GM21367 (cell line): ENCODE data around the gene LMCD1.

Experiments used
- ATAC-seq: cut with Tn5 transposase; IDR thresholded peaks from one replicate; pipeline ENCODE4 v1.9.1; 2021; ENCODE audit not compliant: unreplicated experiment

LMCD1 gene, protein sequence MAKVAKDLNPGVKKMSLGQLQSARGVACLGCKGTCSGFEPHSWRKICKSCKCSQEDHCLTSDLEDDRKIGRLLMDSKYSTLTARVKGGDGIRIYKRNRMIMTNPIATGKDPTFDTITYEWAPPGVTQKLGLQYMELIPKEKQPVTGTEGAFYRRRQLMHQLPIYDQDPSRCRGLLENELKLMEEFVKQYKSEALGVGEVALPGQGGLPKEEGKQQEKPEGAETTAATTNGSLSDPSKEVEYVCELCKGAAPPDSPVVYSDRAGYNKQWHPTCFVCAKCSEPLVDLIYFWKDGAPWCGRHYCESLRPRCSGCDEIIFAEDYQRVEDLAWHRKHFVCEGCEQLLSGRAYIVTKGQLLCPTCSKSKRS

DNA sequence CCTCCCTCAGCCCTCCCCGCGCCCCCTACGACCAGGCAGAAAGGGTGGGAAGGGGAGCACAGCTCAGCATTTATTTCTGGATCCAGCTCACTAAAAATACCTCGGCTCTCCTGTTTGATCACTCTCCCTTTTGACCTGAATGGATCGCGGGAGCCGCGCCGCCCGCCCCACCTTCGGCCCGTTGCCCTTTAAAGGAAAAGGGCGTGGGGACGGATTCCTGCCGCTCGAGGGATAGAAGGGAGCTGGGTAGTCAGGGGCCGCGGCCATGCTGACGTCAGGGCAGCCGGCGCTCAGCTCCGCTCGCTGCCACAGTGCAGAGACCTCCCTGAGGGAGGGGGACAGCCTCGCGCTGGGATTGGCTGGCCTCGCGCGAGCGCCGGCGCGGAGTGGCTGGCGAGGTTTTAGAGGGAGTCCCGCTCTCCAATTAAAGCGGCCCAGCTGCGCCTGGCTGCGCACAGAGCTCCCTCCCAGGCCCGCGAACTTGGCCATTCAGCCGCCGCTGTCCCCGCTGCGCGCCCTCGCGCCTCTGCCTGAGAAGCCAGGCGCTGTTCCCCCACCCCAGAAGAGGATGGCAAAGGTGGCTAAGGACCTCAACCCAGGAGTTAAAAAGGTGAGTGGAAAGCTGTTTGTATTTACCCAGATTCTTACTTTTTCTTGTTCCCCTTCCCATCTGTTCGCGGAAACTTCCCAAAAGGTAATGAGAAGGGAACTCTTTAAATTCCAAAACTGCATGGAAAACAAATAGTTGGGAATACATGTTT, at the start of gene LMCD1:
Gene LMCD1, plus strand, starts transcription at position 453 of the 761 bp plus-strand sequence. Its CDS starts 116 bp downstream, at position 569.
- peak; percentile 98 for ATAC-seq

DNA sequence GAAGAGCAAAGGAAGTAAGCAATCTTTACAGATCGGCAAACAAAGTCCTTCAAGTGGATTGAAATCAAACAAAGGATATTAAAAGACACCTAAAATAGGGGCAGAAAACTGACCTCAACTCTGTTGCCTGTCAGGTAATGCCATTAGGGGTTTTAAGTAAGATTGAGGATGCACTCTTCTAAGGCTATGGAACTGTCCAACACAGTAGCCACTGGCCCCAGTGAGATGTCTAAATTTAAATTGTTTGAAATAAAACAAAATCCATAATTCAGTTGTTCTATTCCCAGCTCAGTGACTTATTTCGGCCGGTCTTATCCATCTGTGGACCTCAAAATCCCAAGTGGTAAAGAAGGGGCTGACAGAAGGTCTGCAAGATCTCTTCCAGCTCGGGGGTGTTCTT, 49.5 kb upstream of the LMCD1 start:
- no peak for ATAC-seq

DNA sequence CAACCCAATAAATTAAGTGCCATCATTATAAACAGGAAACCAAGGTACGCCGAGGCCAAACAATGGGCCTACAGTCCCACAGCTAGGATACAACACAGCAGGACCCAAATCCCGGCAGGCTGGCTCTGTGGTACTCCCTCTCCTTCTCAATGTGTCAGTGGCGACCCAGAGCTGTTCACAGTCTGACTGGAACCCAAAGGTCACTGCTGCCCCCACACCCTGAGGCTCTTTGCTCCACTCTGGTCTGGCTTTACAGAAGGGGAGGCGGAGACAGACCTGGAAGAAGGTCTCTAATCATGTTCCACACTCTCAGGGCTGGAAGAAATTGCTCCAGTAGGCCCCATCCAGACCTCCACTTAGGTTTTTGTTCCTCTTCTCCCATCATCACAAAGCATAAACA, 48.5 kb upstream of the LMCD1 start:
- no peak for ATAC-seq

DNA sequence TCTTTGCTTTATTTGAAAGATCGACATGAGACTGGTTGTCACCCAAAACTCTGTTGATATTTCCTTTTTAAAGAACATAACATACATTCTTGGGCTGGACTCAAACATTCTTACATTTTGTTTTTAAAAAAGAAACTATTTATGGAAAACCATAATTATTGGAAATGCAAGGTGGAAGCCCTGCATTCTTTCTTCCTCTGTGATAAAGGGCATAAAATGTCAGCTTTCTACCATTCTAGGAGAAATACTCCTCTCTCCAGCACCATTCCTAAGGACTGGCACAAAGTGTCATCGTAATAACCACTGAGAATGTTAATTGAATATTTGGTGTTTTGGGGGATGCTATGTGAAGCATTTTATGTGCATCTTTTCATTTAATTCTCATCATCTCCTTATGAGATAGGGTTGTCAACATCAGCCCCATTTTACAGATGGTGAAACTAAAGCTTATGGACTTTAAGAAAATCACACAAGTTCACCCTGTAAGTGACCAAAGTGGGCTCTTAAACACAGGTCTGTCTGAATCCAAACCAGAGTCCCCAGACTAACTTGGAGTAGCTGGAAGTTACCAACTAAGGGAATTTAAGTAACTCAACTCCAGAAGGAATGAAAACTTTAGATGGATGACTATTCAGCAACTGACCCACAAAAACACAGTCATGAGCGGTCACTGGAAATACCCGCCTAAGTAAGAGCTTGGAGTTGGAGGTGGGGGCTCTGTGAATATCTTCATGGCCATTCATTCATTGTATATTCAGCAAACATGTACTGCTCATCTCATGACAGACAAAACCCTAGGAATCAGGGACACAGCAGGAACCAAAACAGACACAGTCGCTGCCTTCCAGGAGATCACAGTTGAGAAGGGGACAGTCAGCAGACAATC, 45.9 kb upstream of the LMCD1 start:
- no peak for ATAC-seq

DNA sequence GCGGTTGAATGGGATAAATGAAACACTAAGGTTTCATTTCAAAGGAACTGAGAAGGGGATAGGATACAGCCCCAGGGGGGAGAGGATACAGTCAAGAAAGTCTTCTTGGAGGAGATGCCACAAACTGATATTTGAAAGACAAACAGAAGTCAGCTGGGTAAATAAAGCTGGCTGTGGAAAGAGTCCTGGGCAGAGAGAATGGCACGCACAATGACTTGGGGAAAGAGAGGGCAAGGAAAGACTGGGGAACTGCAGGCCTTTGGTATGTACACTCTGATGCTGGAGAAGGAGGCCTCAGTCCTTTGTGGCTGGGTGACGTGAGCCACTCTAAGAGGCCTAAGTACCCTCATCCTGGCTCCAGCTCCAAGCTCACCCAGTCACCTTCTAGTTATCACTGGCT, 45.2 kb upstream of the LMCD1 start:
- ATAC-seq = no peak

DNA sequence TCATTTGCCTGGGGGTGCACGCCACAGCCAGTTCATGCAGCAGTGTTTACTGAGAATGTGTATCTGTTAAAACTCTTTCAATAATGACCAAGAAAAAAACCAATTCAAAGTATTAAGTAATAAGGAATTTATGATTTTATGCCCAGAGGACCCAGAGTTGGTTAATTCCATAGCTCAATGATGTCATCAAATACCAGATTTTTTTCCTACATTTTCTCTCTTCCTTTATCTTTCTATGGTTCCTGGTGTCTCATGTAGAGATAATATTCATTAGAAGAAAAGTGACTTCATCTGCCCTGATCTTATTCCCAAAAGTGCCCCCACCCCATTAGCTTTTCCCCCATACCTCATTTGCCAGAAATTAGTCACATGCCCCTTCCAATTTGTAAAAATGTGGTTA, 44.6 kb upstream of the LMCD1 start:
- ATAC-seq = no peak

DNA sequence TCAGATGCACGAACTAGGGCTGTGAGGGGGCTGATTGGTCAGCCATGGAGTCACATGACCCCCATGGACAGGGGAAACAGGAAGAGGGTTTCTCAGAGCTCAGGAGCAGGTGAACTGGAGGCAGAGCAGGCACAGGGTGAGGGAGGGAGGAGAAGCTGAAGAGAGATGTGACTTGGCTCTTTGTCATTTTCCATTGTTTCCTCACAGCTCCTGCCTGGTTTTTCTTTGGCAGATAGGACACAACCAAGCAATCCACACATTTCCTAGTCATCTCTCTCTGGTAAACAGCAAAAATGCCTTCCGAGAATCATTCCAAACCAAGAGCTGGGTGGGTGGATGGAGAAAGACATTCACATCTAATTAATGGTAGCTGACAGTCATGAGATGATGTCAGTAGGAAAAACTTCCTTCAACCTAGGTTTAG, 43.4 kb upstream of the LMCD1 start:
- ATAC-seq = no peak

DNA sequence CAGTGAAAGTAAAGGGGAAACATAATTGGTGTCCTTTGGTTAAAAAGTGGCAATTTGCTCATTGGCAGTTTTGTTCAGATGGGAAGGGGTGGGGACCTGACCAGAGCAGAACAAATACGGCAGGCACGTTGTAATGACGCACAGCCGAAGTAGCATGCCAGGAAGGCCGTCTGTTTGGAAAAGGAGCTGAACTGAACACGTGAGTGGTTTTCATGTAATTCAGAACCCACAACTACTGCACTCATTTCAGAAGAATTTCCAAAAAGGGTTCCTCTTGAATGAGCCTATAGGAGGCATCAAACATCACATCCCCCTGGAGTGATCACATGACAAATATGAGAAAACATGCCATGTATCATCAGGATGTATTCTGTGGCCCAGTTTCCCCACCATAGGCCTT, 42.9 kb upstream of the LMCD1 start:
- ATAC-seq = no peak

DNA sequence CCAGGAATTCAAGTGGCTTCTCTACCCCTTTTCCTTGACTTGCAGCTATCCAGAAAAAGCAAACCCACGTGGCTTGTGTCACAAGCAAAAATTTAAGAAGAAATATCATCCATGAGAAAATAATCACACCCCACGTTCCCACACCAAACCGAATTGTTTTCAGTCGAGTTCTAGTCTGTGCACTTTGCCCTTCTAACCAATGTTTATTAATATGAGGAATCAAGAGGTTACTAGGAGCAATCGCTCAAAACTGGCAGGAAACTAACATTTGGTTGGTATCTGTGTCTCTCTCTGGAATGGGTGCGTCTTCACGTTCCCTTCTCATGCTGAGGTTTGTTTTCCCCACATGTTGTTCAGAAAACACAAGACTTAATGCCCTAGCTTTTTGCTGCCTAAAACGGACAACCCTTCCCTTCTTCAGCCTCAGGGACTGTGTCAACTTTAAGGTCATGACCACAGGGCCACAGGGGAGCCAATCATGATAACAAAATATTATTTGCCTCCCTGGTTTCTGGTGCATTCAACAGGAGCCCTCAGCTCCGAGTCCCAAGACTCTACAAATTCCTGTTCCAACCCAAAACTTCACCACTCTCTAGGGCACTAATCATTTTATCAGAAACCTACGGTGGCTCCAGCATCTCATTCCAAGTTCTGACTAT, 41.4 kb upstream of the LMCD1 start:
- ATAC-seq = no peak

DNA sequence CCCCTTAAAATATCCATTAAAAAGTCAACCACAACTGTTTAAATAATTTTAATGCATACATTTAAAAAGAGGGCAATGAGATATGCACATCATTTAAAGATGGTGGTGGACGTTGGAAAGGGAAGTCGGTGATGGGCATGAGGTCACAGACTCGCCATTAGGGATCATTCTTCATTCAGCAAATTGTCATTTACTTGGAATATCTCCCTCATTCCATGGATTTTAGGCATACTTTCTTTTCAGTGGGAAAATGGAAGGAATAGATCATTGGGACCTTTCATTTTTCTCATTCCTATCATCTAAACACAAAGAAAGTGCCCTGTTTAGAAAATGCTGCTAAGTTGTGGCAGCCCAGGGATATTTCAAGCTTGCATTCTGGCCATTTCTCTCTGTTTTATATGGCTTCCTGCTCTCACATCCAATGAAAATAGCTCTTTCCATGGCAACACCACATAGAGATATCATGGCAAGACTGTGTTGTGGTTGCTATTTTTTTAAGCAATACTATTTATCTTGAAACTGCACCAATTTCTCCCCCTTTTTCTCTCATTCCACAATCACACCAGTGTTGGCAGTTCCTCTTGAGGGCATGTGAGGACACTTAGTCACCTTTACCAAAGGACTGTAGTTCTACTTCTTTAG, 40.7 kb upstream of the LMCD1 start:
- no peak for ATAC-seq

DNA sequence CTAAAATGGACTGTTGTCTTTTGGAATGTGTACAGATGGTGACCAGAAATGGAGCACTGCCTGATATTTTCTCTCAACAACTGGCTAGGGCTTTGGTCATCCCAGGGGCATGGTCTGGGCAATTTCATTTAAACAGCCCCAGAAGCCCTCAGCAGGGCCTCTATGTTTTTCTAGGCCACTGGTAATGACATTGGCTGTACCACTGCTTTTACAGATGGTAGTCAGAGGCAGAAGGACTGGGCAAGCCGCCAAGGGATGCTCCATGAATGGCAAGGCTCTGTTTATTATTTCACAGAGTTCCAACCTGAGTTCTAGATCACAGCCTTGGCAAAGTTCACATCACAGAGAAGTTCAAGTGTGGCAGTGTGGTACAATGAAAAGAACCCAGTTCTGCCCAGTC, 37.0 kb upstream of the LMCD1 start:
- no peak for ATAC-seq

DNA sequence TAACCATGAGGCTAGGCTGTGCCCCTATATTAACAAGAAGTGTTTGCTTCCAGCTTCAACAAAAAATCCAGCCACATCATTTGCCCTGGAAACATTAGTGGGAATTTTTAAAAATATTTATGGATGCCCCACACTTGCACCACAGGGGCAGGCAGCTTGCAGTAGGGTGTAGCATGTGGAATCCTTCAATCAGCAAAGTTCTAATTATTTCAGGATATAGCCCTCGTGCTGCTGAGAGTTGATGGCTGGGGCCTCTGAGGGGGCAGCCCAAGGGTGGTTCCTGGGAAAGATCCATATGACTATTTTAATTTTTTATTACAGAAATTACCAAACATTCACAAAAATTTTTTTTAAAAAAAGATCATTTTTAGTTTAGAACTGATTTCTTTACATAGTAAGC, 35.1 kb upstream of the LMCD1 start:
- ATAC-seq = no peak

DNA sequence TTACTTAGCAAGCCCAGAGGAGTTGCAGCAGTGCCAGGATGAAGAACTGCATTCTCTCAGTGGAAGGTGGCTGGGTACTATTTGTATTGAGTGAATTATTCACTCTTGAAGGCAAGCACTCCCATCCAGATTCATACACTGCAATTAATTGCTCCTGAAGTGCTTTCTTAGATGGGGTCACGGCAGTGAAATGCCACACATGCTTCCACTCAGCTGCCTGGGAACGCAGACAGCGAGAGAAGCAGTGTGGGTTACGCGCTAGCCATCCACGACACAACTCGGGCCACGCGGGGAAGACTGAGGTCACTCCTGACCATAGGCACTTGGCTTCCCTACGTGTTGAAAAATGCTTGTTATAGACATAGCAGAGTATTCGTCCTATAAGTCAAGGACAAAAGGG, 30.8 kb upstream of the LMCD1 start:
- no peak for ATAC-seq

DNA sequence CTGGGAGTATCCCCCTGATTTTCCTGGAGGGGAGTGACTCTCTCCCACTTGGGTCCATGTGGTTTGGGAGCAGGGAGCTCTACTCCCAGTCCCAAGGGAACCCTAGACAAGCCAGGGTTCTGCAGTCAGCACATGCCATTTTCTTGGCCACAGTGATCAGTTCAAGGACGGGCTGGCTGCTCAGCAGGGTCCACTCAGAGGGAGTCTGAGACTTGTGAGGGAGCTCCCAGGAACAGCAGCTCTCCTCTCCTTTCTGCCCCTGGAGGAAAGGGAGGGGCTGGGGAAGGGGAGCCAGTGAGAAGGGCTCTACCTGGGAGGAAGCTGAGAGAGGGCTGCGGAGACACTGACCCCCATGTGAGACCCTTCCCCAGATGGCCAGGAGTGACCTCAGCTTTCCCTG, 29.1 kb upstream of the LMCD1 start:
- no peak for ATAC-seq

DNA sequence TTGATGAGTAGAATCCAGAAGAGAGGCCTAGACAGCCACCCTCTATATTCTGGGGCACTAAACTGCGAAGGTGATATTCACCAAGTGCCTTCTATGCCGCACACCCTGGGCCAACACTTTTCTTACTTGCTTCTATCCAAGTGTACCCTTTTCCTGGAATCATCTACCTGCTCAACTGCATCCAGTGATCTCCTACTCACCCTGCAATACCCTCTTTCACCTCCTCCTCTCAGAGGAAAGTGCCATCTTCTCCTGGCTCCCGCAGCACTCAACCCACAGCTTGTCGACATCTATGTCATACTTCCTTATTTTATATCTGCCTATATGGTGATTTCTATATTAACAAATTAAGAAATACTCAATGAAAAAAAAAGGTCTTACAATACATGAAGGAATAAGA, 28.6 kb upstream of the LMCD1 start:
- ATAC-seq = no peak

DNA sequence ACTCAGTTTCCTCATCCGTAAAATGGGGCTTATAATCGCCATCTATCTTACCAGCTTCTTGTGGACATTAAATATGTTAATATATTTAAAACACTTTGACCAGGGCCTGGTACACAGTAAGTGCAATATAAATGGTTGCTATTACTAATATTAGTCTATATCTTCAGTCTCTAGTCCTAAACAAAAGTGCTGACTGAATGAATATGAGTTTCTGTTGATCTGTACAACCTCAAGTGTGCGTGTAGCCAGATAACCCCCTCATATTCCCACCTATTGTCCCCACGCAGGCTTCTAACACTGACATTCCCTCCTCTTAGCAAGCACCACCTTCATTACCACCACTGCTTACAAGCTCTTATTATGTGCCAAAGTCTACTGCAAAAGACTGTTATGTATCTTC, 27.6 kb upstream of the LMCD1 start:
- no peak for ATAC-seq

DNA sequence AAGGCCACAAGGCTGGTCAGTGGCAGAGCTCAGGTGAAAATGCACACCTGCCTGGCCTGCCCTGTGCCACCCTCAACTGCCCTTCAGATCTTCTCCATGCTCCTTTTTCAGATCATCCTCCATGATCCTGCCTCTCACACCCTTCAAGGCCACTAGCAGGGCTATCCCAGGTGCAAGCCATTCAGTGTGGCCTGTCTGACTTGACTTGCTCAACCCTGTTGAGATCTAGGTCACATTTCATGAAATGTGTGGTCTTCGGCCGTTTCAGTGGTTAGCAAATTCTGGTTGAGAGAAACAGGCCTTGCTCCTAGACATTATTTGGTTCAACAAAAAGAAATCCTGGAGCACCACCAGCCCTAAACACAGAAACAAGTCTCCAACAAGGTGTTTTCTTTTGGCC, 26.6 kb upstream of the LMCD1 start:
- ATAC-seq = no peak

DNA sequence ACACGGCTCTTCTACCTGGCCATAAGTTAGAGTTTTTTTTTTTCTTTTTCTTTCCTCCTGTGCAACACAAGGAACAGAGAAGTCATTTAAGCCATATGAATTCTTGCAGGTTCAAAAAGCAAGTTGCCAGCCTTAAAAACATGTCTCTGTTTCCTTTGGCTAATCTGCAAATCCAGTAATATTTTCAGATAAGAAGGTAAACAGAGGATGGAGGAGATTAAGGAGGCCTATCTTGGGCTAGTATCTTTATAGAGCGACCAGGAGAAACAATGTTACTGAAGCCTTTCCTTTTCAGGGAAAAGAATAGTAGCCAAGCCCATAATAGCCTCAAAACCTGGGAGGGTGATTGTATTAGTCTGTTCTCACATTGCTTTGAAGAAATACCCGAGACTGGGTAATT, 20.9 kb upstream of the LMCD1 start:
- ATAC-seq = no peak

DNA sequence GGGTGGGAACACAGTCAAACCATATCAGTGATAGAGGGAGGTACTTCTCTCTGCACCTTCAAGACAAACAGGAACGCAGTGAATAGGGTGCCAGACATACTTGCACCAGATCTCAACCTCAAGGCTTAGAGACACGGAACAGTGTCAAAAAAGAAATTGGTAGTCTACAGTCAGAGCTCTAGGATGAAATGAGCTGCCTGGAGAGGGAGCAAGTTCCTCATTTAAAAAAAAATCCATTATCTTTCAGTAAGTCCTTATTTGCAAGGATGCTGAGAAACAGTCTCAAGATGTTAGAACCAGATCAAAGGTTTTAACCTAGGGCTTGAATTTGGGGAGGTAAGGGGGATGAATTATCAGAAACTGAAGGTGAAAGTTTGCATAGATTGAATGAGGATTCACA, 20.2 kb upstream of the LMCD1 start:
- no peak for ATAC-seq

DNA sequence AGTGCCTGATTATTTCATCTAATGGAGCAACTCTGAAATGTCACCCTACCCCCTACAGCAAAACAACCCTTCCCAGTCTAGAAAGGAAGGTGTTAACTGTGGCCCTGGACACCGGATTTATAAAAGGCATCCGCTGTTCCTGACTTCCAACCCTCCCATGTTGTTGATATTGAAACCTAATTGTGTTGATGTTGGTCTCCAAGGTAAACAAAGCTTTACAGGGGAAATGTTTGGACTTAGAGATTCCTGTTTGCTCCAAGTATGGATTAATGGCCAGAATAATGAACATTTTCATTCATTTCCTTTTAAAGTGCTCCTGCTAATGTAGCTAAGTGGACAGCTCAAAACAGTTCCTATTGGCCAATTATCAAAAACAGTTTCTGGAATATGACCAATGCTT, 19.4 kb upstream of the LMCD1 start:
- ATAC-seq = no peak
